ENCODE measurements around the gene NDUFS1. TPM values are rescaled to one million over a fixed set of nuclear protein-coding genes. Genes with fewer than 3 reads are reported as not detected.

The NDUFS1 gene
- total and polyA plus RNA-seq, 2 of the 4 experiments (the other 2 are of a cell fraction) = 72.1 to 118 TPM

DNA sequence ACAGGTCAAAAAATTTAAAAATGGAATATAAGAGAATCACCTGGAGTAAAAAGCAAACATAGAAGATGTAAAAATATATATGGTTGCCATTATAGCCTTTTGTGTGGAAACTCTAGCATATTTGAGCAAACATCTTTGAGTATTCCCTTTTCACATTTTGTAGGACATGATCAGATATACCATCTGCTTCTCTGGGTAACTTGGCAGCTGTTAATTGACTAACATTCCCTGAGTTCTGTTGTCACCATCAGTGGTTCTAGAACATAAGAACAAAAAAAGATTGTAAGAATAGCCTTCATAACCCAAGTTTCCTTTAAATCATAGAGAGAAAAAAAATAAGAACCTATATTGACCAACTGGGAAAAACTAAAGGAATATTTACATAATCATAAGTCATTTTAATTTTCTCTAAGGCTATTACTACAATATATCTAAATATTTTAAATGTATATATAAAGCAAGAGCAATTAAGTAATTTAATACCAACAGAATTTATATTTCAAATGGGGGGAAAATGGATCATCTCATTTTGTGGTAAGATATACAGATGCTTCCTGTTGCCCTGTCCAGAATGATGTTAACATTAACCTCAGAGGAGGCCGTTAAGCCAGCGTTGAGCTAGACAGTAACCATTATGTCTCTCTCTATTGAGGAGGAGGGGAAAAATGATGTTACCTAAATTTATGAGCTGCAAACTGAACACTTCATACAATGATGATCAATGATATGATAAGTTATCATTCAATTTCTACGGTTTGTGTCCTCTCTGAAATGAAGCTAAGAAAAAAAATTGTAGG, 63.5 kb downstream of the NDUFS1 start:
- in situ Hi-C loops (cut with MboI; ENCODE audit: low sequenced_read_pairs) = no loop called here

More for the DNA sequence above, 63.5 kb downstream of the NDUFS1 start:
- no peak for TF ChIP-seq CEBPB (IDR thresholded peaks at IDR 0.05; ENCODE audit: low read depth, low read length)
- no peak for TF ChIP-seq FOS (IDR thresholded peaks at IDR 0.05; ENCODE audit: low read depth, low read length)
- no peak for TF ChIP-seq MAZ (IDR thresholded peaks at IDR 0.05; ENCODE audit: borderline replicate concordance, low read depth, low read length)
- no peak overlapping the region for H3K4me3 ChIP-seq (ENCODE audit: insufficient read depth, low read depth, low read length)
- ChIA-PET POLR2A (ENCODE audit: unreplicated experiment) (no interaction called here), CTCF (interaction anchor here (0.7 kb wide), 2 partner anchors 161 to 1181 kb away, joined by 3 read pairs; no protein-coding TSS in a partner anchor)
- H3K14ac ChIP-seq (replicated peaks; ENCODE audit: low read depth, low read length) = no peak overlapping the region
- no peak overlapping the region for H3K4me2 ChIP-seq (ENCODE audit: low read depth, low read length)
- no peak overlapping the region for H3K9ac ChIP-seq (ENCODE audit: low read depth, low read length)
- WGBS, 2 experiments (ENCODE audit: extremely low coverage in 2 of 2, insufficient read length in 1 of 2) = no CpG with 5 or more reads among the region's 3 CpGs
- H4K8ac ChIP-seq (ENCODE audit: low read depth in 2 of 2, low read length in 2 of 2) = no peak overlapping the region
- H2AK5ac ChIP-seq (ENCODE audit: low read depth, low read length) = no peak overlapping the region
- DNase-seq = peak; percentile 32
- no peaks in the 10 kb centered on the region; the same call in 1 of the 2 replicates for H3K36me3 ChIP-seq (ENCODE audit: control insufficient read depth, insufficient read depth, low read length)
- no peaks in the 10 kb centered on the region for H3K4me1 ChIP-seq (ENCODE audit: control insufficient read depth, insufficient read depth, low read length)
- H2BK5ac ChIP-seq (ENCODE audit: low read depth, low read length, poor library complexity, severe bottlenecking) = no peak overlapping the region
- H3K4ac ChIP-seq (ENCODE audit: low read depth, low read length) = no peak overlapping the region
- 0 out of 2 replicates have a peak, but pooled peaks cover 3% of the 10 kb centered on the region for H3K9me1 ChIP-seq (ENCODE audit: insufficient read depth, low read length)
- dilution Hi-C loops (cut with HindIII; ENCODE audit: low sequenced_read_pairs, unreplicated experiment) = no loop called here
- H3K23ac ChIP-seq (ENCODE audit: low read depth, low read length) = no peak overlapping the region
- no peak overlapping the region for H4K91ac ChIP-seq (ENCODE audit: insufficient read depth, low read depth, low read length)
- no peaks in the 10 kb centered on the region for H3K9me3 ChIP-seq (ENCODE audit: control insufficient read depth, insufficient read depth, low read length)
- no peaks in the 10 kb centered on the region for H3K27me3 ChIP-seq (ENCODE audit: control insufficient read depth, insufficient read depth, low read length)
- no TSS peak for BruUV-seq (replicated peaks)
- no peak overlapping the region for H2AK9ac ChIP-seq (replicated peaks; ENCODE audit: low read depth, low read length, poor library complexity)
- no peak overlapping the region for H3K56ac ChIP-seq (ENCODE audit: extremely low read depth, insufficient read depth, low read length)
- H3K18ac ChIP-seq (ENCODE audit: low read depth, low read length) = no peak overlapping the region
- H2BK20ac ChIP-seq (ENCODE audit: low read depth, low read length) = no peak overlapping the region
- intact Hi-C loops (cut with micrococcal nuclease) = loop anchor here (1.0 kb wide), 1 partner anchor 28 kb away; no protein-coding TSS in a partner anchor
- no peak overlapping the region for H3K27ac ChIP-seq (ENCODE audit: insufficient read depth, low read length)
- no peak overlapping the region for H2BK15ac ChIP-seq (ENCODE audit: low read depth, low read length)
- H4K5ac ChIP-seq (ENCODE audit: low read depth, low read length) = no peak overlapping the region
- ATAC-seq (ENCODE audit: low read depth) = peak; percentile 84; the same call in 1 of the 2 replicates
- H2BK120ac ChIP-seq (ENCODE audit: low read depth, low read length) = no peak overlapping the region
- H4K20me1 ChIP-seq (ENCODE audit: insufficient read depth, low read length) = no peaks in the 10 kb centered on the region
- H2AFZ ChIP-seq (replicated peaks; ENCODE audit: low read length, poor library complexity) = no peak overlapping the region
- H3K79me1 ChIP-seq (ENCODE audit: low read depth in 1 of 2, low read length in 2 of 2) = no peaks in the 10 kb centered on the region; a peak in 1 of 4 replicates

Measured in IMR-90 (cell line).